ENCODE measurements around the gene FOS. TPM values are rescaled to one million over a fixed set of nuclear protein-coding genes. Genes with fewer than 3 reads are reported as not detected.
A peak's percentile ranks its signal among the peaks of the same experiment; 100 is the strongest.

The FOS gene
- total RNA-seq, 1 experiment from 2014 or later, result 23.9 TPM

GRCh38 chr14:75298187-75298965 lies 19.7 kb downstream of the FOS start:
- Mint-ChIP-seq H3K27me3 (ENCODE audit: low read depth) (no peaks in the 10 kb centered on the region), H3K4me1 (peaks cover 13% of the 10 kb centered on the region), H3K27ac (no peak overlapping the region; the same call in 1 of the 2 replicates), H3K4me3 (no peak overlapping the region), H3K9me3 (no peaks in the 10 kb centered on the region), H3K36me3 (no peaks in the 10 kb centered on the region)
- ChIA-PET CTCF (interaction anchor here (0.6 to 1.6 kb wide), 7 partner anchors 105 to 353 kb away, joined by 3 to 5 read pairs (median 3); no protein-coding TSS in a partner anchor), POLR2A (interaction anchor here (0.5 to 0.7 kb wide), 3 partner anchors 42 to 227 kb away, joined by 3 to 5 read pairs (median 4); no protein-coding TSS in a partner anchor)
- no peak for ATAC-seq
- TF ChIP-seq NR2C2 (CRISPR knock-in tag; IDR thresholded peaks at IDR 0.05), result 0 out of 2 replicates have a peak, but pooled peaks have one; percentile 25
- TF ChIP-seq ZSCAN18 (CRISPR knock-in tag; IDR thresholded peaks at IDR 0.05), result no peak
- no peak for TF ChIP-seq CBFB (CRISPR knock-in tag; IDR thresholded peaks at IDR 0.05; ENCODE audit: low read depth)
- TF ChIP-seq AFF4 (CRISPR knock-in tag; IDR thresholded peaks at IDR 0.05; ENCODE audit: borderline replicate concordance), result no peak
- no peak for DNase-seq (ENCODE audit: low spot score)

DNA sequence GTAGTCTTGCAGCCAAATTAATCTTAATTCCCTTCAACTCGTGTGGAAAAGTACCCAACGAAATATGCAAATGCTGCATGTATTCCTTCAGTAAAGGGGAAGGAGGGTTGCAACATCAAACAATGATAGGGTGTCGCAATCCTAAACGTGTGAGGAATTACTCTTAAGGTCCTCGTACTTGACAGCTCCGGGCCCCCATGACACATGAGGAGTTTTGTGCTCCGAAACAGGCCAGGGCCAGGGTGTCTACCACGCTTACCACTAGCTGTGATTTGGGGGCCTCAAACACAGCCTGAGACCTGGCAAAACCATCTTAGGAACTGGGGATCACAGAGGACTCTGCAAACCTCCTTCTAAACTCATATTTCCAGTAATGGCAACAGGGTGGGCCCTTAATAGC lies 20.4 kb downstream of the FOS start:
- no peak overlapping the region for H3K4me3 Mint-ChIP-seq
- no peaks in the 10 kb centered on the region for H3K36me3 Mint-ChIP-seq
- H3K9me3 Mint-ChIP-seq, result no peaks in the 10 kb centered on the region
- no peaks in the 10 kb centered on the region for H3K27me3 Mint-ChIP-seq (ENCODE audit: low read depth)
- no peak for DNase-seq (ENCODE audit: low spot score)
- ATAC-seq, result no peak
- H3K4me1 Mint-ChIP-seq, result peaks cover 13% of the 10 kb centered on the region
- ChIA-PET CTCF (interaction anchor here (0.7 to 1.6 kb wide), 6 partner anchors 131 to 354 kb away, joined by 3 to 4 read pairs (median 3); no protein-coding TSS in a partner anchor), POLR2A (interaction anchor here (0.5 to 0.7 kb wide), 3 partner anchors 59 to 227 kb away, joined by 3 to 5 read pairs (median 3); no protein-coding TSS in a partner anchor)
- TF ChIP-seq CREB1 (CRISPR knock-in tag; IDR thresholded peaks at IDR 0.05), result no peak
- peak; percentile 31; the same call in 1 of the 2 replicates for TF ChIP-seq GABPB1 (CRISPR knock-in tag; IDR thresholded peaks at IDR 0.05)
- no peak overlapping the region for H3K27ac Mint-ChIP-seq

DNA sequence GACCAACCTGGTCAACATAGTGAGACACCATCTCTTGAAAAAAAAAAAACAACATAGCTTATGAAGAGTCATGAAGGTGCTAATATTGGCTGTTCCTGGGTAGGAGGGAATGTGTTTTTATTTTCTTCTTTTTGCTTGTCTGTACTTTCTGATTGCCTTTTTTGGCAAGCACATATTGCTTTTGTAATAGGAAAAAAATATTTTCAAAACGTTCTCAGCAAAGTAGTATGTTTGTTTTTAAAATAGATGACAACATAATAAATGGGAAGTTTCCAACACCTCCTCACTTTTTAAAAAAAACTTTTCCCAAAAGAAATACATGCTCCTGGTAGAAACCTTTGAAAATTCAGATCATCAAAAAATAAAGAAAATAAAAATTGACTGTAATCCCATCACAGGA lies 20.9 kb downstream of the FOS start:
- Mint-ChIP-seq H3K27ac (no peak overlapping the region), H3K27me3 (ENCODE audit: low read depth) (no peaks in the 10 kb centered on the region), H3K4me1 (peaks cover 13% of the 10 kb centered on the region), H3K9me3 (no peaks in the 10 kb centered on the region), H3K36me3 (no peaks in the 10 kb centered on the region), H3K4me3 (no peak overlapping the region)
- ChIA-PET POLR2A (interaction anchor here (0.7 kb wide), 1 partner anchor 174 kb away, joined by 3 read pairs; no protein-coding TSS in a partner anchor), CTCF (interaction anchor here (0.5 to 1.6 kb wide), 3 partner anchors 137 to 222 kb away, joined by 3 to 4 read pairs (median 3); no protein-coding TSS in a partner anchor)
- no peak for DNase-seq (ENCODE audit: low spot score)
- TF ChIP-seq ATF3 (CRISPR knock-in tag; conservative IDR thresholded peaks at IDR 0.05) (no peak), ELF4 (CRISPR knock-in tag; IDR thresholded peaks at IDR 0.05; ENCODE audit: low read depth) (no peak)
- ATAC-seq, result no peak

GRCh38 chr14:75301666-75302325 lies 23.2 kb downstream of the FOS start:
- H3K4me3 Mint-ChIP-seq, result no peak overlapping the region

More at GRCh38 chr14:75301666-75302325, 23.2 kb downstream of the FOS start:
- H3K27ac Mint-ChIP-seq, result no peak overlapping the region
- no peaks in the 10 kb centered on the region for H3K36me3 Mint-ChIP-seq
- DNase-seq (ENCODE audit: low spot score) (no peak), ATAC-seq (no peak)
- CTCF ChIA-PET, result interaction anchor here (0.6 to 1.9 kb wide), 5 partner anchors 79 to 201 kb away, joined by 3 to 7 read pairs (median 4); no protein-coding TSS in a partner anchor
- TF ChIP-seq MLX (CRISPR knock-in tag; IDR thresholded peaks at IDR 0.05) (no peak), GABPB1 (CRISPR knock-in tag; IDR thresholded peaks at IDR 0.05) (peak; percentile 30; the same call in 1 of the 2 replicates)
- no peaks in the 10 kb centered on the region for H3K9me3 Mint-ChIP-seq
- POLR2A ChIA-PET, result no interaction called here
- no peaks in the 10 kb centered on the region for H3K27me3 Mint-ChIP-seq (ENCODE audit: low read depth)
- 0 out of 2 replicates have a peak, but pooled peaks cover 4% of the 10 kb centered on the region for H3K4me1 Mint-ChIP-seq

All from WTC11 (cell line).